Gastrocnemius medialis (tissue), 4 donors: ENCODE results near the gene RALGPS2. TPM values are rescaled to one million over a fixed set of nuclear protein-coding genes. Genes with fewer than 3 reads are reported as not detected.
"Not testable (repeated sequence)": the region's sequence is repeated elsewhere in the genome, so short reads cannot be mapped to it uniquely, and the experiment has no call there.

Experiments
- ATAC-seq, 2 donors: fragments of 150-250 bp; one replicate each; pipeline ENCODE4 v1.9.1; 2016
- DNase-seq, 2 donors: peaks; one replicate each; pipeline ENCODE4 v3.0.0-alpha.2; 2019
- H3K27ac ChIP-seq, 4 donors: fragments of 200-600 bp; sonication (generic); 1 replicate in 1 of 4; 2 replicates in 3 of 4; pipeline ENCODE4 v1.5.1; 2016 to 2018; ENCODE audit warnings: mild to moderate bottlenecking in 2 of 4, moderate library complexity in 1 of 4
- H3K27me3 ChIP-seq, 3 donors: fragments of 200-600 bp; sonication (generic) in 2 of 3; 1 replicate in 1 of 3; 2 replicates in 2 of 3; pipeline versions ENCODE4 v1.5.1 to v1.6.0; 2016 to 2019; ENCODE audit warnings: mild to moderate bottlenecking in 1 of 3, moderate library complexity in 1 of 3
- H3K36me3 ChIP-seq, 2 donors: fragments of 200-600 bp; sonication (generic) in 1 of 2; one replicate each; pipeline ENCODE4 v1.5.1; 2017 to 2018
- H3K4me1 ChIP-seq, 2 donors: fragments of 200-600 bp; sonication (generic) in 1 of 2; one replicate each; pipeline ENCODE4 v1.5.1; 2016 to 2017; ENCODE audit warnings: mild to moderate bottlenecking in 2 of 2
- H3K4me3 ChIP-seq, 4 donors: fragments of 200-600 bp; sonication (generic) in 3 of 4; 1 replicate in 1 of 4; 2 replicates in 3 of 4; pipeline ENCODE4 v1.5.1; 2016 to 2019; ENCODE audit warnings: mild to moderate bottlenecking in 2 of 4
- H3K9me3 ChIP-seq, 3 donors: fragments of 200-600 bp; sonication (generic) in 2 of 3; 1 replicate in 1 of 3; 2 replicates in 2 of 3; pipeline ENCODE4 v1.5.1; 2016 to 2019
- POLR2A ChIP-seq, 2 donors: fragments of 450-650 bp; IDR thresholded peaks; one replicate each; pipeline ENCODE4 v1.6.1; 2017; ENCODE audit warnings: antibody characterized with exemption in 2 of 2, mild to moderate bottlenecking in 2 of 2, moderate library complexity in 2 of 2
- in situ Hi-C, 4 donors: fragments of 200-750 bp; cut with MboI; loops; one replicate each; pipeline versions ENCODE4 v1.15.0 to v1.8.0; 2017; ENCODE audit warnings: low sequenced_read_pairs in 4 of 4
- intact Hi-C: fragments of 100-400 bp; cut with DNase I; formaldehyde crosslinking; loops from one replicate; pipeline ENCODE4 v1.15.1; 2023; ENCODE audit warnings: low total_unique reads
- total RNA-seq, 4 donors: library from RNA; depleted of rRNA; stranded (reverse); fragments of >200 nt; gene quantifications; one replicate each; pipeline versions ENCODE4 v1.1.0 to v1.2.3, GENCODE V29; 2016
- TF ChIP-seq, protein P1 (sequence below), 5 experiments: fragments of 450-650 bp in 3 of 5; fragments of 200-600 bp in 2 of 5; sonication (generic) in 2 of 5; IDR thresholded peaks in 4 of 5; conservative IDR thresholded peaks in 1 of 5; 1 replicate in 4 of 5; 2 replicates in 1 of 5; pipeline ENCODE4 v1.5.1; 2016 to 2019; ENCODE audit warnings: antibody characterized with exemption in 5 of 5, mild to moderate bottlenecking in 3 of 5, moderate library complexity in 3 of 5

Gene RALGPS2
- total RNA-seq, 4 donors from 2014 or later = 1.1 to 6.5 (median 2.5) TPM

DNA sequence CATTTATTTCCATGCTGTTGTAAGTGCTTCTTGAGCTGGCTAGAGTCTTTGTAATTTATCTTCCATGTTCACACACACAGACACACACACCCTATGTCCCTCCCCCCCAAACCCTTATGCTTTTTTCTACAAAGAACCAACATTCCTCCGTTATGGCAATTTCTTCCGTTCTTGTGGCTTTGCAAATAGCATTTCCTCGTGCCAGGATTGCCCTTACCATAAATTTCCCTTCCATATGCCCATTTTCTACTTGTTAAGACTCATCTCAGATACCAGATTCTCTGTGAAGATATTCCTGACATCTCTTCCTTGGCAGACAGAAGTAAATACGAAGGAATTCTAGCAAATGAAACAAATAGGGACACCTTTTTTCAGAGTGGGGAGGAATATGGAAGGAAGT lies 26.0 kb downstream of the RALGPS2 start:
- Histone ChIP-seq H3K27ac (no peak overlapping the region), H3K27me3 (no peaks in the 10 kb centered on the region), H3K9me3 (no peaks in the 10 kb centered on the region), H3K4me1 (no peaks in the 10 kb centered on the region), H3K36me3 (no peaks in the 10 kb centered on the region), H3K4me3 (no peak overlapping the region)
- DNase-seq (no peak), ATAC-seq (no peak)
- in situ Hi-C loops = loop anchor here (5.0 to 25.0 kb wide), 6 partner anchors 214 to 636 kb away; partner anchors contain the start of gene AXDND1 (in 2 of the 4)
- intact Hi-C loops = no loop called here
- TF ChIP-seq, protein P1, sequence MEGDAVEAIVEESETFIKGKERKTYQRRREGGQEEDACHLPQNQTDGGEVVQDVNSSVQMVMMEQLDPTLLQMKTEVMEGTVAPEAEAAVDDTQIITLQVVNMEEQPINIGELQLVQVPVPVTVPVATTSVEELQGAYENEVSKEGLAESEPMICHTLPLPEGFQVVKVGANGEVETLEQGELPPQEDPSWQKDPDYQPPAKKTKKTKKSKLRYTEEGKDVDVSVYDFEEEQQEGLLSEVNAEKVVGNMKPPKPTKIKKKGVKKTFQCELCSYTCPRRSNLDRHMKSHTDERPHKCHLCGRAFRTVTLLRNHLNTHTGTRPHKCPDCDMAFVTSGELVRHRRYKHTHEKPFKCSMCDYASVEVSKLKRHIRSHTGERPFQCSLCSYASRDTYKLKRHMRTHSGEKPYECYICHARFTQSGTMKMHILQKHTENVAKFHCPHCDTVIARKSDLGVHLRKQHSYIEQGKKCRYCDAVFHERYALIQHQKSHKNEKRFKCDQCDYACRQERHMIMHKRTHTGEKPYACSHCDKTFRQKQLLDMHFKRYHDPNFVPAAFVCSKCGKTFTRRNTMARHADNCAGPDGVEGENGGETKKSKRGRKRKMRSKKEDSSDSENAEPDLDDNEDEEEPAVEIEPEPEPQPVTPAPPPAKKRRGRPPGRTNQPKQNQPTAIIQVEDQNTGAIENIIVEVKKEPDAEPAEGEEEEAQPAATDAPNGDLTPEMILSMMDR (IDR thresholded peaks at IDR 0.05 in 4 of 5, conservative IDR thresholded peaks at IDR 0.05 in 1 of 5) = no peak
- TF ChIP-seq POLR2A (IDR thresholded peaks at IDR 0.05) = no peak

DNA sequence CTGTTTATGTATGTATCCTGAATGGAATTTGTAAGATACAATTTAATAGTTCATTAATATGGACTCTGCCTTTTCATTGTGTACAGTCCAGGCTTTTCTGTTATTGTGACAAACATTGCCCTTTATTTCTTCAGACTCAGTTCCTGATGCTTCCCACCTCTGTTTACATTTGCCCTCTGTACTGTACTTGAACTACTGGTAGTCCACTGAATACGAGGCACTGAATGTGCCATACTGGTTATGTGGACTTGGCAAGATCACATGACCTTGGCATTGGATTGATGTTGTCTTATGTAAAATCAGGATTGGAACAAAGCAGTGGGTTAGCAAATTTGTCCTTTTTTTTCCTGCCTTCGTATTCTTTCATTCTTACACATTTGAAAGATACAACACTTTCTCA lies 27.8 kb downstream of the RALGPS2 start:
- Histone ChIP-seq H3K4me1 (no peaks in the 10 kb centered on the region), H3K36me3 (no peaks in the 10 kb centered on the region), H3K9me3 (no peaks in the 10 kb centered on the region), H3K27ac (no peak overlapping the region), H3K4me3 (no peak overlapping the region), H3K27me3 (no peaks in the 10 kb centered on the region)
- DNase-seq (no peak), ATAC-seq (no peak)
- intact Hi-C loops (loop anchor here (1.0 kb wide), 2 partner anchors 211 to 221 kb away; no protein-coding TSS in a partner anchor), in situ Hi-C loops (loop anchor here (5.0 to 25.0 kb wide), 6 partner anchors 216 to 634 kb away; partner anchors contain the start of gene AXDND1 (in 2 of the 4))
- TF ChIP-seq, protein P1 (IDR thresholded peaks at IDR 0.05 in 4 of 5, conservative IDR thresholded peaks at IDR 0.05 in 1 of 5) = no peak
- TF ChIP-seq POLR2A (IDR thresholded peaks at IDR 0.05) = no peak

DNA sequence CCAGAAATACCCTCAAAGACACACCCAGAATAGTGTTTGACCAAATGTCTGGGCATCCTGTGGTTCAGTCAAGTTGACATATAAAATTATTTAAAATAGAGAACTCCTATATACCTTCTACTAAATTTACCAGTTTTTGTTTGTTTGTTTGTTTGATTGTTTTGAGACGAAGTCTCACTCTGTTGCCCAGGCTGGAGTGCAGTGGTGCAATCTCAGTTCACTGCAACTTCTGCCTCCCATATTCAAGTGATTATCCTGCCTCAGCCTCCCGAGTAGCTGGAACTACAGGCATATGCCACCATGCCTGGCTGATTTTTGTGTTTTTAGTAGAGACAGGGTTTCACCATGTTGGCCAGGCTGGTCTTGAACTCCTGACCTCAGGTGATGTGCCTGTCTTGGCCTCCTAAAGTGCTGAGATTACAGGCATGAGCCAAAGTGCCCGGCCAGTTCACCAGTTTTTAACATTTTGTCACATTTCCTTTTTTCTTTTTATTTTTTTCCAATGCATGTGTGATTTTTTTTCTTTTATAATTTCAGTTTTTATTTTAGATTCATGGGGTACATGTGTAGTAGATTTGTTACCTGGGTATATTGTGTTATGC lies 29.7 kb downstream of the RALGPS2 start:
- in situ Hi-C loops = loop anchor here (5.0 to 25.0 kb wide), 6 partner anchors 217 to 633 kb away; partner anchors contain the start of gene AXDND1 (in 2 of the 4)
- H3K27ac ChIP-seq, intact Hi-C loops, H3K9me3 ChIP-seq, H3K36me3 ChIP-seq, H3K4me1 ChIP-seq, ATAC-seq, DNase-seq, H3K4me3 ChIP-seq, H3K27me3 ChIP-seq: not testable (repeated sequence)

DNA sequence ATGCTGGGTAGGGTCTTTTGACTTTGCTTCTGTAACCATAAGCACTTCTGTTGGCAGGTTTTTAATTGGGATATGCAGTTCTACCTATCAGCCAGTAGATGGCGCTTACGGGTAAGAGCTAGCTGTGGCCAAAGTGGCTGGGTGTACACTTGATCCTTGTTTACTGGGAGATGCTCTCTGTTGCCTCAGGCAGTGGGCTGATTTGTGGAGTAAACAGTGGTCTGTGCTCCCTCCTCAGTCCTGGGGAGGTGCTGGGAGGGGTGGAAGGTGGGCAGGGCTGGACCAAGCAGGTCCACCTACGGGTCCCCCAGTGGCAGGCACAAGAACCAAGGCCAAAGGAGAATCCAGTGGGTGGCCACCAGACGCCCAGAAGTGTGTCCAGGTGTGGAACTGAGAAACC lies 43.4 kb downstream of the RALGPS2 start:
- intact Hi-C loops = no loop called here
- Histone ChIP-seq H3K27ac (no peak overlapping the region), H3K27me3 (no peaks in the 10 kb centered on the region), H3K36me3 (no peaks in the 10 kb centered on the region), H3K9me3 (peaks cover 0 to 5% (median 0%) of the 10 kb centered on the region in 3 donors), H3K4me1 (no peaks in the 10 kb centered on the region), H3K4me3 (no peak overlapping the region)
- ATAC-seq (peak; percentile 42 to 64), DNase-seq (no peak)
- in situ Hi-C loops = loop anchor here (10.0 to 25.0 kb wide), 4 partner anchors 236 to 619 kb away; partner anchors contain the start of gene AXDND1 (in 2 of the 4)
- TF ChIP-seq, protein P1 (IDR thresholded peaks at IDR 0.05 in 4 of 5, conservative IDR thresholded peaks at IDR 0.05 in 1 of 5) = peak; percentile 49 to 81 (median 70)
- no peak for TF ChIP-seq POLR2A (IDR thresholded peaks at IDR 0.05)

DNA sequence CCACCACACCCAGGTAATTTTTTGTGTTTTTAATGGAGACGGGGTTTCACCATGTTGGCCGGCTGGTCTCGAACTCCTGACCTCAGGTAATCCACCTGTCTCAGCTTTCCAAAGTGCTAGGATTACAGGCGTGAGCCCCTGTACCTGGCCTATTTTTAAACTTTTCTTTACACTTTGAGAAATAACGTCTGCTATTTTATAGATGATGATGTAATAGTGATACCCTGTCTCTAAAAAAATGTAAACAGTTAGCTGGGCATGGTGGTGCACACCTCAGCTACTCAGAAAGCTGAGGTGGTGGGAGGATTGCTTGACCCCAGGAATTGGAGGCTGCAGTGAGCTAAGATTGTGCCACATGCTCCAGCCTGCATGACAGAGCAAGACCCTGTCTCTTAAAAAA lies 47.9 kb downstream of the RALGPS2 start:
- intact Hi-C loops (no loop called here), in situ Hi-C loops (loop anchor here (10.0 to 25.0 kb wide), 4 partner anchors 222 to 614 kb away; partner anchors contain the start of gene AXDND1 (in 2 of the 4))
- TF ChIP-seq POLR2A (IDR thresholded peaks at IDR 0.05) = no peak
- TF ChIP-seq, protein P1 (IDR thresholded peaks at IDR 0.05 in 4 of 5, conservative IDR thresholded peaks at IDR 0.05 in 1 of 5) = no peak
- no peaks in the 10 kb centered on the region for H3K9me3 ChIP-seq
- H3K36me3 ChIP-seq = no peaks in the 10 kb centered on the region
- no peak overlapping the region for H3K27ac ChIP-seq
- no peak overlapping the region for H3K4me3 ChIP-seq
- DNase-seq = no peak
- H3K27me3 ChIP-seq = no peaks in the 10 kb centered on the region
- H3K4me1 ChIP-seq = no peaks in the 10 kb centered on the region
- no peak for ATAC-seq
